H1 (cell line): ENCODE measurements around the gene TRAPPC6A. TPM values are rescaled to one million over a fixed set of nuclear protein-coding genes. Genes with fewer than 3 reads are reported as not detected.

Experiments used
- RFX5 ChIP-seq: IDR thresholded peaks from 2 replicates; pipeline ENCODE4 v1.6.1; 2011; ENCODE audit warnings: low read depth, low read length, improper control_type of control experiment, borderline replicate concordance
- RNF2 ChIP-seq: fragments of 200-900, 300-1000 bp; sonication (generic); IDR thresholded peaks from 2 replicates; pipeline ENCODE4 v1.7.1; 2016; ENCODE audit warnings: borderline replicate concordance, low read depth, mild to moderate bottlenecking, antibody characterized with exemption, low read length; ENCODE audit not compliant: poor library complexity, severe bottlenecking; ENCODE audit errors: missing control alignments
- polyA plus RNA-seq, 7 experiments: library from polyadenylated mRNA; depleted of rRNA in 3 of 7; stranded (reverse) in 5 of 7; unstranded in 2 of 7; fragments of >200 nt in 5 of 7; fragments of 200-250 nt in 2 of 7; gene quantifications; 1 replicate in 5 of 7; 2 replicates in 1 of 7; 4 replicates in 1 of 7; pipeline versions ENCODE4 v1.2.1 to v1.2.3, GENCODE V29; 2011 to 2013; ENCODE audit warnings: missing spikeins in 2 of 7, mixed read lengths in 2 of 7
- total RNA-seq: library from RNA; stranded (reverse); fragmentation: NEBNext Ultra II Directional; extraction: Animal tissue kit (Norgen Biotek cat#: 25700); gene quantifications from 2 replicates; pipeline ENCODE4 v1.2.1, GENCODE V29; 2021

Gene TRAPPC6A
- total and polyA plus RNA-seq, 2 of the 8 experiments (the other 6 are each of a cell fraction or from before 2014, with no cell fraction given) = 31.8 to 130 TPM

GRCh38 chr19:45168767-45169351, 9.2 kb downstream of the TRAPPC6A start (continued):
- TF ChIP-seq RNF2 = no peak
- no peak for TF ChIP-seq RFX5
